HG03469 (cell line): ENCODE measurements around the gene MXRA8.
"Not testable (repeated sequence)": the region's sequence is repeated elsewhere in the genome, so short reads cannot be mapped to it uniquely, and the experiment has no call there.

Experiments used
- ATAC-seq: cut with Tn5 transposase; IDR thresholded peaks from one replicate; pipeline ENCODE4 v1.9.1; 2021; ENCODE audit warnings: mild to moderate bottlenecking, moderate library complexity, moderate number of reproducible peaks; ENCODE audit not compliant: unreplicated experiment

Gene MXRA8

GRCh38 chr1:1324084-1324523, 34.3 kb downstream of the MXRA8 start:
- ATAC-seq, result peak; percentile 10

- ATAC-seq, result no peak
These were observed 35.4 kb downstream of the MXRA8 start for GRCh38 chr1:1322952-1323351.

- ATAC-seq, result no peak
These were observed 35.9 kb downstream of the MXRA8 start for GRCh38 chr1:1322418-1322817.

- ATAC-seq, result no peak
These were observed 36.9 kb downstream of the MXRA8 start for GRCh38 chr1:1321477-1321876.

GRCh38 chr1:1320666-1321448, 37.5 kb downstream of the MXRA8 start:
- no peak for ATAC-seq

GRCh38 chr1:1319646-1319941, 38.8 kb downstream of the MXRA8 start:
- no peak for ATAC-seq

GRCh38 chr1:1318777-1319645, 39.3 kb downstream of the MXRA8 start:
- no peak for ATAC-seq

GRCh38 chr1:1318131-1318652, 40.2 kb downstream of the MXRA8 start:
- ATAC-seq, result no peak

- ATAC-seq, result no peak
These were observed 40.9 kb downstream of the MXRA8 start for GRCh38 chr1:1317420-1317819.

GRCh38 chr1:1316199-1316598, 42.2 kb downstream of the MXRA8 start:
- not testable (repeated sequence) for ATAC-seq

GRCh38 chr1:1315435-1315954, 42.9 kb downstream of the MXRA8 start:
- no peak for ATAC-seq

GRCh38 chr1:1314678-1315335, 43.5 kb downstream of the MXRA8 start:
- no peak for ATAC-seq

GRCh38 chr1:1314237-1314586, 44.1 kb downstream of the MXRA8 start:
- ATAC-seq, result no peak

- no peak for ATAC-seq
These were observed 44.7 kb downstream of the MXRA8 start for GRCh38 chr1:1313500-1314236.

GRCh38 chr1:1312450-1313314, 45.7 kb downstream of the MXRA8 start:
- no peak for ATAC-seq

- no peak for ATAC-seq
These were observed 46.9 kb downstream of the MXRA8 start for GRCh38 chr1:1311107-1312104.

GRCh38 chr1:1310476-1311053, 47.8 kb downstream of the MXRA8 start:
- ATAC-seq, result no peak

- ATAC-seq, result no peak
These were observed 48.3 kb downstream of the MXRA8 start for GRCh38 chr1:1310109-1310385.
